Neural cell (in vitro differentiated cells): ENCODE measurements around the gene SLK. TPM values are rescaled to one million over a fixed set of nuclear protein-coding genes. Genes with fewer than 3 reads are reported as not detected.

Source experiments
- H2AFZ ChIP-seq: fragments of 200-600, 300-800 bp; sonication (generic), shearing (Covaris generic); 2 replicates; pipeline ENCODE4 v1.6.0; 2014; ENCODE audit warnings: low read depth, mild to moderate bottlenecking, antibody characterized with exemption, low read length, moderate library complexity
- H3F3A ChIP-seq: fragments of 200-600 bp; shearing (Covaris generic); 2 replicates; pipeline ENCODE4 v1.6.1; 2016; ENCODE audit warnings: mild to moderate bottlenecking, moderate library complexity, mixed read lengths, antibody characterized with exemption, low read length; ENCODE audit not compliant: insufficient read depth, poor library complexity, severe bottlenecking
- H3K27ac ChIP-seq: fragments of 200-600, 300-800 bp; sonication (generic), shearing (Covaris generic); 2 replicates; pipeline ENCODE4 v1.5.1; 2014; ENCODE audit warnings: mild to moderate bottlenecking, low read length, moderate library complexity
- H3K27me3 ChIP-seq: fragments of 300-800, 200-600 bp; sonication (generic), shearing (Covaris generic); 2 replicates; pipeline ENCODE4 v1.6.0; 2014; ENCODE audit warnings: mild to moderate bottlenecking, low read depth, low read length, moderate library complexity; ENCODE audit not compliant: insufficient read depth
- H3K36me3 ChIP-seq: fragments of 300-800, 200-600 bp; sonication (generic), shearing (Covaris generic); 2 replicates; pipeline ENCODE4 v1.5.1; 2014; ENCODE audit warnings: mild to moderate bottlenecking, antibody characterized with exemption, low read length, moderate library complexity; ENCODE audit not compliant: insufficient read depth
- H3K4me2 ChIP-seq: fragments of 300-800, 200-600 bp; sonication (generic), shearing (Covaris generic); 2 replicates; pipeline ENCODE4 v1.6.0; 2014; ENCODE audit warnings: mild to moderate bottlenecking, low read length
- H3K4me3 ChIP-seq: fragments of 300-800, 200-600 bp; sonication (generic), shearing (Covaris generic); 2 replicates; pipeline ENCODE4 v1.5.1; 2014; ENCODE audit warnings: mild to moderate bottlenecking, low read length, moderate library complexity
- H3K79me2 ChIP-seq: fragments of 200-600 bp; shearing (Covaris generic); replicated peaks from 2 replicates; pipeline ENCODE4 v1.6.0; 2014; ENCODE audit warnings: mild to moderate bottlenecking, low read length, moderate library complexity; ENCODE audit not compliant: insufficient read depth
- H3K9ac ChIP-seq: fragments of 300-800, 200-600 bp; sonication (generic), shearing (Covaris generic); 2 replicates; pipeline ENCODE4 v1.6.1; 2016; ENCODE audit warnings: mild to moderate bottlenecking, low read length, mixed read lengths
- H3K9me2 ChIP-seq: fragments of 200-600 bp; shearing (Covaris generic); 2 replicates; pipeline ENCODE4 v1.6.1; 2016; ENCODE audit warnings: mild to moderate bottlenecking, low read length, mixed read lengths; ENCODE audit not compliant: insufficient read depth
- H3K9me3 ChIP-seq: fragments of 200-600, 300-800 bp; sonication (generic), shearing (Covaris generic); 2 replicates; pipeline ENCODE4 v1.6.1; 2016; ENCODE audit warnings: mild to moderate bottlenecking, mixed run types, low read length, moderate library complexity, mixed read lengths
- H4K20me1 ChIP-seq: fragments of 200-600 bp; shearing (Covaris generic); 2 replicates; pipeline ENCODE4 v1.6.1; 2016; ENCODE audit warnings: mild to moderate bottlenecking, mixed run types; ENCODE audit not compliant: insufficient read depth
- CTCF ChIP-seq: fragments of 450-650 bp; IDR thresholded peaks from 2 replicates; pipeline ENCODE4 v1.5.1; 2014; ENCODE audit warnings: antibody characterized with exemption, mild to moderate bottlenecking, moderate library complexity; ENCODE audit not compliant: poor library complexity, severe bottlenecking
- EP300 ChIP-seq: fragments of 450-650 bp; conservative IDR thresholded peaks from 2 replicates; pipeline ENCODE4 v1.6.1; 2014; ENCODE audit warnings: antibody characterized with exemption, mild to moderate bottlenecking, moderate library complexity; ENCODE audit not compliant: poor library complexity, severe bottlenecking
- EZH2 ChIP-seq: fragments of 200-600, 300-800 bp; shearing (Covaris generic), sonication (generic); IDR thresholded peaks from 2 replicates; pipeline ENCODE4 v1.6.1; 2014; ENCODE audit warnings: antibody characterized with exemption, low read length, borderline replicate concordance, mild to moderate bottlenecking; ENCODE audit not compliant: insufficient read depth, poor library complexity, severe bottlenecking
- MXI1 ChIP-seq: fragments of 450-650 bp; conservative IDR thresholded peaks from 2 replicates; pipeline ENCODE4 v1.6.1; 2014; ENCODE audit warnings: antibody characterized with exemption, mild to moderate bottlenecking; ENCODE audit not compliant: poor library complexity, severe bottlenecking
- POLR2AphosphoS5 ChIP-seq: IDR thresholded peaks from 2 replicates; pipeline ENCODE4 v1.6.1; 2012
- RAD21 ChIP-seq: fragments of 450-650 bp; conservative IDR thresholded peaks from 2 replicates; pipeline ENCODE4 v1.6.1; 2014; ENCODE audit warnings: antibody characterized with exemption, mild to moderate bottlenecking, moderate library complexity
- REST ChIP-seq: IDR thresholded peaks from 2 replicates; pipeline ENCODE4 v1.6.1; 2012; ENCODE audit warnings: borderline replicate concordance
- SMC3 ChIP-seq: fragments of 450-650 bp; conservative IDR thresholded peaks from 2 replicates; pipeline ENCODE4 v1.6.1; 2014; ENCODE audit warnings: antibody characterized with exemption, mild to moderate bottlenecking, moderate library complexity; ENCODE audit not compliant: poor library complexity
- TAF1 ChIP-seq: IDR thresholded peaks from 2 replicates; pipeline ENCODE4 v1.6.1; 2012; ENCODE audit warnings: low read depth
- polyA plus RNA-seq: library from polyadenylated mRNA; depleted of rRNA; stranded (reverse); fragments of >200 nt; gene quantifications from 2 replicates; pipeline ENCODE4 v1.2.3, GENCODE V29; 2014

The SLK gene
- polyA plus RNA-seq, 1 donor from 2014 or later, result 23.7 TPM

GRCh38 chr10:103918053-103918846 lies 48.7 kb upstream of the SLK start, which contains the start of gene STN1:
TSS of gene STN1 (minus strand) at chr10:103918184. CDS start at chr10:103917594, 590 bp downstream.
- Histone ChIP-seq H3K9me2 (no peaks in the 10 kb centered on the region), H3K79me2 (no peaks in the 10 kb centered on the region), H3K9ac (peak within 1 kb of the TSS; percentile 58), H3K36me3 (no peaks in the 10 kb centered on the region), H3K4me3 (peak within 1 kb of the TSS; percentile 77), H3K27me3 (no peaks in the 10 kb centered on the region), H3F3A (no peaks in the 10 kb centered on the region), H3K27ac (no peak within 1 kb of the TSS), H2AFZ (peak within 1 kb of the TSS; percentile 93), H3K9me3 (no peaks in the 10 kb centered on the region), H4K20me1 (no peaks in the 10 kb centered on the region), H3K4me2 (peak within 1 kb of the TSS; percentile 75)
- TF ChIP-seq TAF1 (no peak), REST (peak; percentile 15), POLR2AphosphoS5 (peak; percentile 31), MXI1 (peak; percentile 1), CTCF (peak; percentile 49)

GRCh38 chr10:103919648-103920025 lies 47.3 kb upstream of the SLK start:
- no peaks in the 10 kb centered on the region for H3K79me2 ChIP-seq
- H3K9me2 ChIP-seq, result no peaks in the 10 kb centered on the region
- no peak overlapping the region for H3K9ac ChIP-seq
- H3K36me3 ChIP-seq, result no peaks in the 10 kb centered on the region
- H2AFZ ChIP-seq, result no peak overlapping the region
- no peaks in the 10 kb centered on the region for H4K20me1 ChIP-seq
- no peaks in the 10 kb centered on the region for H3F3A ChIP-seq
- H3K4me2 ChIP-seq, result no peak overlapping the region
- no peaks in the 10 kb centered on the region for H3K27me3 ChIP-seq
- no peak overlapping the region for H3K4me3 ChIP-seq
- no peak overlapping the region for H3K27ac ChIP-seq
- H3K9me3 ChIP-seq, result no peaks in the 10 kb centered on the region
- no peak for TF ChIP-seq TAF1
- TF ChIP-seq RAD21, result no peak
- no peak for TF ChIP-seq EZH2
- TF ChIP-seq MXI1, result no peak
- no peak for TF ChIP-seq CTCF
- no peak for TF ChIP-seq REST
- TF ChIP-seq EP300, result no peak
- no peak for TF ChIP-seq SMC3
- no peak for TF ChIP-seq POLR2AphosphoS5
